ENCODE results near the gene ALG9.

- TF ChIP-seq CTCF (IDR thresholded peaks at IDR 0.05) (no peak), EZH2 (IDR thresholded peaks at IDR 0.05) (no peak), EZH2phosphoT487 (IDR thresholded peaks at IDR 0.05) (no peak)
These were observed 64.3 kb downstream of the ALG9 start for GRCh38 chr11:111807076-111807475.

All from neural progenitor cell (in vitro differentiated cells).